HFFc6 (cell line): Measurements from ENCODE around the gene MRPL44. TPM values are rescaled to one million over a fixed set of nuclear protein-coding genes. Genes with fewer than 3 reads are reported as not detected.

Experiments
- DNase-seq: peaks from one replicate; pipeline ENCODE4 v3.0.0-alpha.2; 2018
- H3K27ac Mint-ChIP-seq: 2 replicates; pipeline ENCODE4 v1.8.0; 2020; ENCODE audit warnings: mild to moderate bottlenecking, mixed read lengths
- H3K27me3 Mint-ChIP-seq: 2 replicates; pipeline ENCODE4 v1.8.0; 2021; ENCODE audit warnings: mild to moderate bottlenecking, moderate library complexity, mixed read lengths; ENCODE audit not compliant: insufficient read depth
- H3K36me3 Mint-ChIP-seq: 2 replicates; pipeline ENCODE4 v1.8.0; 2021; ENCODE audit warnings: low read depth, mixed read lengths
- H3K4me1 Mint-ChIP-seq: 2 replicates; pipeline ENCODE4 v1.8.0; 2020; ENCODE audit warnings: low read depth, mixed read lengths
- H3K4me3 Mint-ChIP-seq: 2 replicates; pipeline ENCODE4 v1.8.0; 2020; ENCODE audit warnings: mild to moderate bottlenecking, moderate library complexity, mixed read lengths
- H3K9me3 Mint-ChIP-seq: 2 replicates; pipeline ENCODE4 v1.8.0; 2020; ENCODE audit warnings: mild to moderate bottlenecking, mixed read lengths
- CTCF ChIP-seq: fragments of 200-600 bp; sonication (generic); IDR thresholded peaks from 2 replicates; pipeline ENCODE4 v1.5.0; 2021; ENCODE audit warnings: antibody characterized with exemption, mild to moderate bottlenecking
- total RNA-seq, 6 experiments: library from RNA; stranded (reverse); fragmentation: NEBNext Ultra II Directional; extraction: Animal tissue kit (Norgen Biotek cat#: 25700); gene quantifications; 2 replicates in 1 of 6; 3 replicates in 5 of 6; pipeline ENCODE4 v1.2.3, GENCODE V29; 2021

The MRPL44 gene
- total RNA-seq, 6 experiments from 2014 or later = 27.5 to 29.8 (median 28.6) TPM

GRCh38 chr2:223941579-223942277, 15.5 kb upstream of the MRPL44 start:
- peak; percentile 75 for DNase-seq
- peak overlapping the region; percentile 94 for H3K27ac Mint-ChIP-seq
- peaks cover 60% of the 10 kb centered on the region for H3K4me1 Mint-ChIP-seq
- no peak for TF ChIP-seq CTCF
- peaks cover 4% of the 10 kb centered on the region for H3K9me3 Mint-ChIP-seq
- H3K4me3 Mint-ChIP-seq = peak overlapping the region; percentile 88
- H3K36me3 Mint-ChIP-seq = peaks cover 22% of the 10 kb centered on the region
- no peaks in the 10 kb centered on the region for H3K27me3 Mint-ChIP-seq

GRCh38 chr2:223943135-223943534, 14.1 kb upstream of the MRPL44 start:
- peaks cover 55% of the 10 kb centered on the region for H3K4me1 Mint-ChIP-seq
- no peak for TF ChIP-seq CTCF
- peak overlapping the region; percentile 90 for H3K27ac Mint-ChIP-seq
- H3K27me3 Mint-ChIP-seq = peaks cover 1% of the 10 kb centered on the region; the same call in 1 of the 2 replicates
- no peak for DNase-seq
- H3K36me3 Mint-ChIP-seq = peaks cover 22% of the 10 kb centered on the region
- H3K4me3 Mint-ChIP-seq = peak overlapping the region; percentile 96
- H3K9me3 Mint-ChIP-seq = peaks cover 4% of the 10 kb centered on the region

GRCh38 chr2:223943561-223944008, 13.7 kb upstream of the MRPL44 start:
- H3K4me3 Mint-ChIP-seq = peak overlapping the region; percentile 96
- H3K4me1 Mint-ChIP-seq = peaks cover 52% of the 10 kb centered on the region
- peak overlapping the region; percentile 90 for H3K27ac Mint-ChIP-seq
- no peak for TF ChIP-seq CTCF
- peaks cover 22% of the 10 kb centered on the region for H3K36me3 Mint-ChIP-seq
- peak; percentile 30 for DNase-seq
- H3K9me3 Mint-ChIP-seq = peaks cover 4% of the 10 kb centered on the region
- H3K27me3 Mint-ChIP-seq = peaks cover 1% of the 10 kb centered on the region; the same call in 1 of the 2 replicates

- peaks cover 1% of the 10 kb centered on the region; the same call in 1 of the 2 replicates for H3K27me3 Mint-ChIP-seq
- peaks cover 4% of the 10 kb centered on the region for H3K9me3 Mint-ChIP-seq
- H3K4me3 Mint-ChIP-seq = peak overlapping the region; percentile 96
- H3K4me1 Mint-ChIP-seq = peaks cover 50% of the 10 kb centered on the region
- peak overlapping the region; percentile 90 for H3K27ac Mint-ChIP-seq
- DNase-seq = no peak
- peaks cover 21% of the 10 kb centered on the region for H3K36me3 Mint-ChIP-seq
- TF ChIP-seq CTCF = no peak
Observed at GRCh38 chr2:223944166-223944702, 13.0 kb upstream of the MRPL44 start.

GRCh38 chr2:223944703-223945531, 12.3 kb upstream of the MRPL44 start, which contains the start of gene WDFY1:
Gene WDFY1, minus strand, starts transcription at chr2:223945335. Its CDS starts 51 bp downstream, at chr2:223945284.
- H3K27me3 Mint-ChIP-seq = peaks cover 1% of the 10 kb centered on the region; the same call in 1 of the 2 replicates
- no peak for TF ChIP-seq CTCF
- peak within 1 kb of the TSS; percentile 96 for H3K4me3 Mint-ChIP-seq

More at GRCh38 chr2:223944703-223945531, 12.3 kb upstream of the MRPL44 start, which contains the start of gene WDFY1:
- peak; percentile 83 for DNase-seq
- H3K9me3 Mint-ChIP-seq = peaks cover 4% of the 10 kb centered on the region
- peaks cover 44% of the 10 kb centered on the region for H3K4me1 Mint-ChIP-seq
- peak within 1 kb of the TSS; percentile 90 for H3K27ac Mint-ChIP-seq
- peaks cover 15% of the 10 kb centered on the region for H3K36me3 Mint-ChIP-seq
